ENCODE data around the gene MINDY4B. TPM values are rescaled to one million over a fixed set of nuclear protein-coding genes. Genes with fewer than 3 reads are reported as not detected.

Gene MINDY4B
- total and polyA plus RNA-seq, 2 of the 8 experiments (the other 6 are each of a cell fraction or from before 2014, with no cell fraction given): not detected

GRCh38 chr3:150877303-150877702, 27.9 kb downstream of the MINDY4B start:
- WGBS, 2 experiments (ENCODE audit: extremely low coverage in 1 of 2, insufficient coverage in 1 of 2, insufficient read length in 1 of 2, insufficient replicate concordance in 2 of 2, low coverage in 1 of 2, low lambda C conversion rate in 2 of 2, missing lambda C conversion rate in 1 of 2): 86% methylated on average over 3 of the region's 3 CpGs; no CpG with 5 or more reads in 1 of the 2 experiments
- TF ChIP-seq SP4 (IDR thresholded peaks at IDR 0.05; ENCODE audit: low read length) (no peak), MAFK (IDR thresholded peaks at IDR 0.05; ENCODE audit: low read depth, low read length) (no peak), GTF2F1 (IDR thresholded peaks at IDR 0.05; ENCODE audit: borderline replicate concordance, low read depth, low read length) (no peak), RXRA (IDR thresholded peaks at IDR 0.05; ENCODE audit: insufficient read depth, low read depth, low read length) (no peak), KDM4A (IDR thresholded peaks at IDR 0.05; ENCODE audit: low read depth, low read length, severe bottlenecking) (no peak), FOSL1 (IDR thresholded peaks at IDR 0.05; ENCODE audit: insufficient read depth, low read depth, low read length) (no peak), BRCA1 (IDR thresholded peaks at IDR 0.05; ENCODE audit: low read depth, low read length) (no peak), ZNF274 (IDR thresholded peaks at IDR 0.05; ENCODE audit: borderline replicate concordance, extremely low read depth, low read length) (no peak), EP300 (IDR thresholded peaks at IDR 0.05; ENCODE audit: borderline replicate concordance in 1 of 2, low read depth in 2 of 2, low read length in 2 of 2) (no peak), SAP30 (IDR thresholded peaks at IDR 0.05; ENCODE audit: insufficient read depth, insufficient replicate concordance, low read length) (no peak), RFX5 (IDR thresholded peaks at IDR 0.05; ENCODE audit: borderline replicate concordance, low read depth, low read length) (no peak), POLR2AphosphoS5 (IDR thresholded peaks at IDR 0.05; ENCODE audit: low read depth, low read length) (no peak), EZH2 (IDR thresholded peaks at IDR 0.05; ENCODE audit: low read depth, low read length, severe bottlenecking) (no peak), SIN3A (conservative IDR thresholded peaks at IDR 0.05 in 1 of 2, IDR thresholded peaks at IDR 0.05 in 1 of 2; ENCODE audit: low read depth in 1 of 2, low read length in 2 of 2) (no peak)

More at GRCh38 chr3:150877303-150877702, 27.9 kb downstream of the MINDY4B start:
- no peaks in the 10 kb centered on the region for H3K27me3 ChIP-seq (replicated peaks in 1 of 4; ENCODE audit: control insufficient read depth in 3 of 4, extremely low read depth in 1 of 4, insufficient read depth in 3 of 4, low read length in 3 of 4)
- no peak overlapping the region for H3K18ac ChIP-seq (ENCODE audit: extremely low read depth, low read length)
- ChIA-PET CTCF (ENCODE audit: partially characterized antibody) (interaction anchor here (0.9 to 1.8 kb wide), 2 partner anchors 13 to 38 kb away, joined by 3 to 5 read pairs; no protein-coding TSS in a partner anchor), POLR2A (ENCODE audit: partially characterized antibody) (no interaction called here)
- no peaks in the 10 kb centered on the region for H4K20me1 ChIP-seq (replicated peaks in 1 of 2; ENCODE audit: control insufficient read depth in 1 of 2, insufficient read depth in 2 of 2, low read length in 2 of 2)
- no peaks in the 10 kb centered on the region for H3K9me3 ChIP-seq (ENCODE audit: insufficient read depth in 2 of 2, low read depth in 1 of 2, low read length in 1 of 2)
- no peak overlapping the region for H2BK20ac ChIP-seq (ENCODE audit: low read length)
- no peak overlapping the region for H4K5ac ChIP-seq (ENCODE audit: insufficient read length, low read depth, low read length)
- no peaks in the 10 kb centered on the region for H3K79me1 ChIP-seq (ENCODE audit: low read depth, low read length)
- no peak overlapping the region for H2AFZ ChIP-seq (ENCODE audit: low read length)
- FAIRE-seq (no peak), DNase-seq (ENCODE audit: low read depth in 1 of 2, low spot score in 2 of 2) (no peak)
- no peak overlapping the region for H2BK15ac ChIP-seq (ENCODE audit: low read length)
- H3K56ac ChIP-seq (replicated peaks; ENCODE audit: insufficient read length, low read depth, low read length): no peak overlapping the region
- no peak overlapping the region for H2BK5ac ChIP-seq (ENCODE audit: low read depth, low read length)
- no peak overlapping the region for H4K91ac ChIP-seq (replicated peaks; ENCODE audit: insufficient read length, low read length)
- H3K4me3 ChIP-seq (ENCODE audit: extremely low read depth in 1 of 4, insufficient read depth in 2 of 4, low read depth in 3 of 4, low read length in 4 of 4): no peak overlapping the region
- no peaks in the 10 kb centered on the region for H3K23me2 ChIP-seq (ENCODE audit: low read depth, low read length)
- no peak overlapping the region for H3K14ac ChIP-seq (ENCODE audit: insufficient read length)
- H3K4me1 ChIP-seq (replicated peaks in 1 of 4; ENCODE audit: control insufficient read depth in 3 of 4, insufficient read depth in 4 of 4, low read length in 3 of 4): no peaks in the 10 kb centered on the region
- H3K9ac ChIP-seq (replicated peaks in 1 of 4; ENCODE audit: extremely low read depth in 1 of 4, low read depth in 3 of 4, low read length in 3 of 4): no peak overlapping the region
- no peak overlapping the region for H3K27ac ChIP-seq (ENCODE audit: low read depth, low read length)
- H2BK12ac ChIP-seq (ENCODE audit: low read depth, low read length): no peak overlapping the region
- H3K23ac ChIP-seq (ENCODE audit: insufficient read length): no peak overlapping the region
- H3K4me2 ChIP-seq (ENCODE audit: insufficient read depth in 1 of 2, low read depth in 2 of 2, low read length in 2 of 2): no peak overlapping the region
- no peak overlapping the region for H3K4ac ChIP-seq (replicated peaks; ENCODE audit: insufficient read length, low read depth, low read length)
- no peak overlapping the region for H2BK120ac ChIP-seq (replicated peaks; ENCODE audit: low read depth, low read length)
- H4K8ac ChIP-seq (ENCODE audit: extremely low read depth, insufficient read depth, low read length): no peak overlapping the region
- H3K79me2 ChIP-seq (ENCODE audit: control insufficient read depth in 1 of 2, insufficient read depth in 2 of 2, low read length in 2 of 2): no peaks in the 10 kb centered on the region
- H2AK5ac ChIP-seq (ENCODE audit: low read depth, low read length): no peak overlapping the region
- H3K36me3 ChIP-seq (ENCODE audit: control insufficient read depth in 2 of 4, insufficient read depth in 4 of 4, low read length in 3 of 4): no peaks in the 10 kb centered on the region

Data from H1 (cell line).